B cell (primary cell): ENCODE data around the gene DSCAML1.

ENCODE experiments used
- CTCF ChIP-seq: fragments of 200-600 bp; IDR thresholded peaks from one replicate; pipeline ENCODE4 v1.8.0; 2022; ENCODE audit warnings: antibody characterized with exemption, mild to moderate bottlenecking
- EZH2 ChIP-seq: IDR thresholded peaks from 2 replicates; pipeline ENCODE4 v1.6.1; 2012; ENCODE audit warnings: borderline replicate concordance, low read depth, mild to moderate bottlenecking, moderate library complexity, low read length; ENCODE audit not compliant: insufficient read depth, poor library complexity, severe bottlenecking

- TF ChIP-seq CTCF (no peak), EZH2 (no peak)
These were observed 249.1 kb downstream of the DSCAML1 start for GRCh38 chr11:117547946-117548345.
